Measurements from ENCODE around the gene PLOD3.

The PLOD3 gene

DNA sequence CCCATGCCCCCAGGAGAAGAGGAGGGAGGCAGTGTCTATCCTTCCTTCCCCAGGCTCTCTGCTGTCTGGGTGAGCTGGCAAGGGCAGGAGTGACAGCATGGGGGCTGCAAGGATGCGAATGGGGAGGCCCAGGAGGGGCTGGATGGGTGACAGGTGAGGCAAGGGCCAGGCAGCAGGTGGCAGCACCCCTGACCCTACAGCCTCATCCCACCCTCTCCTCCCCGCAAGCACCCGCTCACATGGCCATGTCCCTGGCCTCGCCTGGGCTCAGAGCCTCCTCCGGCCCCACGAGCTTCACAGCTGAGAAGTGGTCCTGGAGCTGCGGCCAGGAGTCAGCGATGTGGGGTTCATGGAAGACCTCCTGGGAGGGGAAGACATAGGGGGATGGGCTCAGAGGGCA, 5.4 kb downstream of the PLOD3 start:
- TF ChIP-seq NFIC (IDR thresholded peaks at IDR 0.05) (no peak), TCF12 (IDR thresholded peaks at IDR 0.05; ENCODE audit: low read depth) (no peak), TEAD4 (IDR thresholded peaks at IDR 0.05) (no peak), CEBPB (IDR thresholded peaks at IDR 0.05) (no peak), EP300 (IDR thresholded peaks at IDR 0.05; ENCODE audit: borderline replicate concordance) (no peak)

DNA sequence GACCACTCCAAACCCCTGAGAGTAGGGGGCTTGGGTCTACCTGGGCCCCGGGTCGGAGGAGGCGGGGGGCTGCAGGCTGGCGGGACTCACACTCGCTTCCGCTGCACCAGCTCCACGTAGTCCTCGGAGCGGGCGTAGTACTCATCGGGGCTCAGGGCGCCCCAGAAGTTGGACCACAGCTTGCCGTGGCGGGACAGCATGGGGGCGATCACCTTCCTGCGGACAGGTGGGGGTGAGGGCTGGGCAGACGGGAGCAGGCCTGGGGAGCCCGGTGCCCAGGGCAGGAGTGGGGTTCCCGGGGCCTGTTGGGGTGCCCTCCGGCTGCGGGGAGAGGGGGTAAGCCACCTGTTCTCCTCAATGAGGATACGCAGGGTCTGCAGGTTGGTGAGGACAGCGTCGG, 5.9 kb downstream of the PLOD3 start:
- no peak for TF ChIP-seq EP300 (IDR thresholded peaks at IDR 0.05; ENCODE audit: borderline replicate concordance)
- TF ChIP-seq RAD21 (IDR thresholded peaks at IDR 0.05; ENCODE audit: low read depth) = no peak
- TF ChIP-seq, protein P1, sequence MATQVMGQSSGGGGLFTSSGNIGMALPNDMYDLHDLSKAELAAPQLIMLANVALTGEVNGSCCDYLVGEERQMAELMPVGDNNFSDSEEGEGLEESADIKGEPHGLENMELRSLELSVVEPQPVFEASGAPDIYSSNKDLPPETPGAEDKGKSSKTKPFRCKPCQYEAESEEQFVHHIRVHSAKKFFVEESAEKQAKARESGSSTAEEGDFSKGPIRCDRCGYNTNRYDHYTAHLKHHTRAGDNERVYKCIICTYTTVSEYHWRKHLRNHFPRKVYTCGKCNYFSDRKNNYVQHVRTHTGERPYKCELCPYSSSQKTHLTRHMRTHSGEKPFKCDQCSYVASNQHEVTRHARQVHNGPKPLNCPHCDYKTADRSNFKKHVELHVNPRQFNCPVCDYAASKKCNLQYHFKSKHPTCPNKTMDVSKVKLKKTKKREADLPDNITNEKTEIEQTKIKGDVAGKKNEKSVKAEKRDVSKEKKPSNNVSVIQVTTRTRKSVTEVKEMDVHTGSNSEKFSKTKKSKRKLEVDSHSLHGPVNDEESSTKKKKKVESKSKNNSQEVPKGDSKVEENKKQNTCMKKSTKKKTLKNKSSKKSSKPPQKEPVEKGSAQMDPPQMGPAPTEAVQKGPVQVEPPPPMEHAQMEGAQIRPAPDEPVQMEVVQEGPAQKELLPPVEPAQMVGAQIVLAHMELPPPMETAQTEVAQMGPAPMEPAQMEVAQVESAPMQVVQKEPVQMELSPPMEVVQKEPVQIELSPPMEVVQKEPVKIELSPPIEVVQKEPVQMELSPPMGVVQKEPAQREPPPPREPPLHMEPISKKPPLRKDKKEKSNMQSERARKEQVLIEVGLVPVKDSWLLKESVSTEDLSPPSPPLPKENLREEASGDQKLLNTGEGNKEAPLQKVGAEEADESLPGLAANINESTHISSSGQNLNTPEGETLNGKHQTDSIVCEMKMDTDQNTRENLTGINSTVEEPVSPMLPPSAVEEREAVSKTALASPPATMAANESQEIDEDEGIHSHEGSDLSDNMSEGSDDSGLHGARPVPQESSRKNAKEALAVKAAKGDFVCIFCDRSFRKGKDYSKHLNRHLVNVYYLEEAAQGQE (IDR thresholded peaks at IDR 0.05; ENCODE audit: low read depth) = no peak
- TF ChIP-seq ZBTB7A (IDR thresholded peaks at IDR 0.05; ENCODE audit: low read depth) = no peak
- TF ChIP-seq NFIC (IDR thresholded peaks at IDR 0.05) = no peak
- TF ChIP-seq, protein P2, sequence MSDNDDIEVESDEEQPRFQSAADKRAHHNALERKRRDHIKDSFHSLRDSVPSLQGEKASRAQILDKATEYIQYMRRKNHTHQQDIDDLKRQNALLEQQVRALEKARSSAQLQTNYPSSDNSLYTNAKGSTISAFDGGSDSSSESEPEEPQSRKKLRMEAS (IDR thresholded peaks at IDR 0.05) = no peak
- no peak for TF ChIP-seq EGR1 (IDR thresholded peaks at IDR 0.05)
- TF ChIP-seq TAF1 (IDR thresholded peaks at IDR 0.05; ENCODE audit: low read depth) = no peak
- no peak for TF ChIP-seq CEBPB (IDR thresholded peaks at IDR 0.05)
- no peak for TF ChIP-seq FOXM1 (IDR thresholded peaks at IDR 0.05; ENCODE audit: borderline replicate concordance, low read depth)
- no peak for TF ChIP-seq TEAD4 (IDR thresholded peaks at IDR 0.05)
- no peak for TF ChIP-seq YY1 (IDR thresholded peaks at IDR 0.05; ENCODE audit: low read depth)
- no peak for TF ChIP-seq CREB1 (IDR thresholded peaks at IDR 0.05; ENCODE audit: low read depth)
- TF ChIP-seq TCF12 (IDR thresholded peaks at IDR 0.05; ENCODE audit: low read depth) = no peak
- TF ChIP-seq, protein P3, sequence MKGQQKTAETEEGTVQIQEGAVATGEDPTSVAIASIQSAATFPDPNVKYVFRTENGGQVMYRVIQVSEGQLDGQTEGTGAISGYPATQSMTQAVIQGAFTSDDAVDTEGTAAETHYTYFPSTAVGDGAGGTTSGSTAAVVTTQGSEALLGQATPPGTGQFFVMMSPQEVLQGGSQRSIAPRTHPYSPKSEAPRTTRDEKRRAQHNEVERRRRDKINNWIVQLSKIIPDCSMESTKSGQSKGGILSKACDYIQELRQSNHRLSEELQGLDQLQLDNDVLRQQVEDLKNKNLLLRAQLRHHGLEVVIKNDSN (IDR thresholded peaks at IDR 0.05) = no peak

DNA sequence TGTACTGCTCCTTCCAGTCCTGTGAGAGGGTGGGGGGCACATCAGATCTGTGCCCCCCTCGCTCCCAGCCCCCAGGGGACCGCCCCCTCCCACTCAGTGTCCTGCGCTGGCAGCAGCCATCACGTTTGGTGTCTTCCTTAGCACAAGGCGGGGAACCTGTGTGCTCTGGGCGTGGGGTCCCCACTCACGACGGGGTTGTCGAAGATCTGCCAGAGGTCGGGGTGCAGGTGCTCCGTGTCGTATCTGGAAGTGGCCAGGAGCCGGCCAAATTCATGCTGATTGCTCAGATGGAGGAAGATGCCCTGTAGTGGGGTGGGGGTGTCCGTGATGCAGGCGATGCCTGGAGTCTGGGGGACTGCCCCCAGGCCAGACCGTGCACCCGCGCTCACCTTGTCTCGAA, 7.2 kb downstream of the PLOD3 start:
- TF ChIP-seq TAF1 (IDR thresholded peaks at IDR 0.05; ENCODE audit: low read depth) = no peak
- no peak for TF ChIP-seq NFIC (IDR thresholded peaks at IDR 0.05)
- TF ChIP-seq CREB1 (IDR thresholded peaks at IDR 0.05; ENCODE audit: low read depth) = no peak
- no peak for TF ChIP-seq TCF12 (IDR thresholded peaks at IDR 0.05; ENCODE audit: low read depth)
- TF ChIP-seq, protein P2 (IDR thresholded peaks at IDR 0.05) = no peak
- TF ChIP-seq ZBTB7A (IDR thresholded peaks at IDR 0.05; ENCODE audit: low read depth) = no peak
- TF ChIP-seq YY1 (IDR thresholded peaks at IDR 0.05; ENCODE audit: low read depth) = no peak
- TF ChIP-seq, protein P3 (IDR thresholded peaks at IDR 0.05) = no peak
- TF ChIP-seq FOXM1 (IDR thresholded peaks at IDR 0.05; ENCODE audit: borderline replicate concordance, low read depth) = no peak
- TF ChIP-seq CEBPB (IDR thresholded peaks at IDR 0.05) = no peak
- no peak for TF ChIP-seq EGR1 (IDR thresholded peaks at IDR 0.05)
- TF ChIP-seq, protein P1 (IDR thresholded peaks at IDR 0.05; ENCODE audit: low read depth) = no peak
- TF ChIP-seq EP300 (IDR thresholded peaks at IDR 0.05; ENCODE audit: borderline replicate concordance) = no peak
- no peak for TF ChIP-seq TEAD4 (IDR thresholded peaks at IDR 0.05)
- no peak for TF ChIP-seq RAD21 (IDR thresholded peaks at IDR 0.05; ENCODE audit: low read depth)

DNA sequence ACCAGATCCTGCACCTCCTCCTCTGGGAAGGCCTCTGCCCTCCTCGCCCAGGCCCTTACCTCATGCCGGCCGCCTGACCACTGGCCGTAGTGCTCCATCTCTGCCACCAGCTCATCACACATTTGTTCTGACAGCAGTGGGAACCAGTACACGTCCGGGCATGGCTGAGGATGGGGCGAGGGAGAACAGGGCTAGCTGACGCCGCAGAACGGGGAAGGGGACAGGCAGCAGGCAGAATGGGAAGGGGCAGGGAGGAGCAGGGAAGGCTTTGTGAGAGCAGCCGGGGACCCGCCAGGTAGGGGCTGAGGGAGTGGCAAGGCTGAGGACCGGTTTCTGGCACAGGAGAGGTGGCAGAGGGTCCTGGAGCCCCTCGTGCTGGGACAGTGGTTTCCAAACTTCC, 8.6 kb downstream of the PLOD3 start:
- TF ChIP-seq CREB1 (IDR thresholded peaks at IDR 0.05; ENCODE audit: low read depth) (no peak), NFIC (IDR thresholded peaks at IDR 0.05) (no peak), TAF1 (IDR thresholded peaks at IDR 0.05; ENCODE audit: low read depth) (no peak), FOXM1 (IDR thresholded peaks at IDR 0.05; ENCODE audit: borderline replicate concordance, low read depth) (no peak), TCF12 (IDR thresholded peaks at IDR 0.05; ENCODE audit: low read depth) (no peak), YY1 (IDR thresholded peaks at IDR 0.05; ENCODE audit: low read depth) (no peak), ZBTB7A (IDR thresholded peaks at IDR 0.05; ENCODE audit: low read depth) (no peak), EGR1 (IDR thresholded peaks at IDR 0.05) (no peak), RAD21 (IDR thresholded peaks at IDR 0.05; ENCODE audit: low read depth) (no peak), CEBPB (IDR thresholded peaks at IDR 0.05) (no peak), EP300 (IDR thresholded peaks at IDR 0.05; ENCODE audit: borderline replicate concordance) (no peak), TEAD4 (IDR thresholded peaks at IDR 0.05) (no peak)
- TF ChIP-seq, protein P2 (IDR thresholded peaks at IDR 0.05) = no peak
- TF ChIP-seq, protein P1 (IDR thresholded peaks at IDR 0.05; ENCODE audit: low read depth) = no peak
- TF ChIP-seq, protein P3 (IDR thresholded peaks at IDR 0.05) = no peak
